ENCODE results near the gene CA7.

The CA7 gene

DNA sequence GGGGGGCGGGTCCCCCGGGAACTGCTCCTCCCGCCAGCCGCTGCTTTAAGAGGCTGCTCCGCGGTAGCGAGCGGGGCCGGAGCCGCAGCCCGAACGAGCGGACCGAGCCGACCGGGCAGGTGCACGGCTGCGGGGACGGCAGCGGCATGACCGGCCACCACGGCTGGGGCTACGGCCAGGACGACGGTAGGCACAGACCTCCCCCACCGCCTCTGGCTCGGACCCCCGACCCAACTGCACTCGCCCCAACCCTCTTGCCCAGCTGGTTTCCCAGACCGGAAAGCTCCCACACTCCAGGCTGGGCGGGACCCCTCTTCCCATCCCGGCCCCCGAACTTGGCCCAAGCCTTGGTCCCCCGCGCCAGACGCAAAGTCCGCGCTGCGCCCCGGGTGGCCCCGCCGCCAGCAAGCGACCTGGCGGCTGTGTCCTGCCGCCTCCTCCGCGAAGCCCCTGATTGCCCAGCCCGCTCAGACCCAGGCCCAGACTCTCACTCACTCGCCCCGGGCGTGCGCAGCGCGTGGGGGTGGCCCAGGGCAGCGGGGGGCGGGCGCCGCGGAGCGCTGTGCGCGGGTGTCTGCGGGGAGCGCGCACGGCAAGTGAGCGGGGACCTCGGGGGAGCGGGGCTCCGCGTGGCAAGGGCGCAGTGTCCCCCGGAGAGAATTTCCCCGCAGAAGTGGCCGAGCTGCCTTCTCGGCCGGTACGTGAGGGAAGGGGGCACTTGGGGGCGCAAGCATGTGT lies at the start of gene CA7:
Gene CA7 (plus strand): TSS at position 73 of the 738 bp plus-strand sequence. CDS start 74 bp downstream, at position 147.
- DNase-seq: no peak

DNA sequence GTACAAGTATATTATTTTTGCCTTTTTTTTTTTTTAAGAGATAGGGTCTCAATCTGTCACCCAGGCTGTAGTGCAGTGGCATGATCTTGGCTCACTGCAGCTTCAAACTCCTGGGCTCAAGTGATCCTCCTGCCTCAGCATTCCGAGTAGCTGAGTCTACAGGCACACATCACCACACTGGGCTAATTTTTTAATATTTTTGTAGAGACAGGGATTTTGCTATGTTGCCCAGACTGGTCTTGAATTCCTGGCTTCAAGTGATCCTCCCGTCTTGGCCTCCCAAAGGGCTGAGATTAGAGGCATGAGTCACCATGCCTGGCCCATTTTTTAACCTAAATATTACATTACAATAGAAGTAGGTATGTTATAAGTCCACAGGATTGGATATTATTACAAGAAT lies 46.1 kb upstream of the CA7 start:
- DNase-seq: no peak

DNA sequence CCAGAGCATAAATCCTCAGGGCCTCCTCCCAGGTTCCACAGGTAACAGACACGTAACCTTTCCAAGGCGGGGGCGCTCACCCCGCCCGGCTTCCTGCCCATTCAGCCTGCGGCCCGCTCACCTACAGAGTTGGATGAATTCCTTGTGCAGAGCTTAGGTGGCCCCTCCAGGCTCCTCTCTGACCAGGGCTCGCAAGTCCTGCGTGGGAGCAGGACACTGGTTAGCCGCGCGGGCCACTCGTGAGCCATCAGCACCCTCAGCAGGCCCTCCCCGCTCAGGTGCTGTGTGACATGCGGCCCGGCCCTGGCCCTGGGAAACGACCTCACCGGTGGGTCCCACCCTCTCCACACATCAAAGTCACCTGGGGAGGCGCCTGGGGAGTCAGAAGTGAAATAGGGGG lies 43.4 kb upstream of the CA7 start:
- no peak for DNase-seq

DNA sequence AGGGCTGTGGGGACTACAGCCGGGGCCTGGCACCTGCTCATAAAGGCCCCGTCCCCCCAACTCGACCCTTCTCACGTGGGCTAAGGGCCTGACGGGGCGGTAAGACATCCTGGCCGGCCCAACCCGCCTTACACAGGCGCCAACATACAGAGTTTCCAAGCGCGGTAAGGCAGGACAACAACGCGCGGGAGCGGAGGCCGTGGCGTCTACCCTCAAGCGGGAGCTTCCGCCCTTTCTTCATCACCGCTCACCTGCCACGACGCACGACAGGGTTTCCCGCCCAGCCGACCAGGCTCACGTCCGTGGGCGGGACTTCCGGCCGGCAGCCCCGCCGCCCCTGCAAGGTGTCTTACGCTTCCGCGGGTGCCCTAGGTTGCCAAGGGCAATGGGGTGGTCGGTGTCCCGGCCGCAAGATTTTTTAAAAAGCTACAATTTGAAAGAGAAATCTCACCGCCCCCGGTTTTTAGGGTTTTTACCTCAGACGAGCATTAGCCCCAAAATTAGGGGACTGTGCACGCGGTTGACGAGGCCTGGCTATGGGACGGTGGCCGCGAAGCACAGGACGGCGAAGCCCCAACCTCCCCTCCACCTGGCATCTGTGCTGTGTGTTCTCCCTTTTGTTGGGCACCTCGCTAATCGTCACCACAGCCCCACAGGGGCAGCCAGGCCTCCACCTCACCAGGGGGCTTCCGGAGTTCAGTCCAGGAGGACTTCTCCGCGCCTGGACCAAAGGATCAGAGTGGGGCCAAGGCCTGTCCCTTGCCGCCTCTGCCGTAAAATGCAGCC lies 42.7 kb upstream of the CA7 start, which contains the start of gene TERB1:
Gene TERB1 (minus strand): TSS at position 265 of the 786 bp plus-strand sequence. CDS start 4,786 bp downstream, outside the sequence.
- DNase-seq: no peak

DNA sequence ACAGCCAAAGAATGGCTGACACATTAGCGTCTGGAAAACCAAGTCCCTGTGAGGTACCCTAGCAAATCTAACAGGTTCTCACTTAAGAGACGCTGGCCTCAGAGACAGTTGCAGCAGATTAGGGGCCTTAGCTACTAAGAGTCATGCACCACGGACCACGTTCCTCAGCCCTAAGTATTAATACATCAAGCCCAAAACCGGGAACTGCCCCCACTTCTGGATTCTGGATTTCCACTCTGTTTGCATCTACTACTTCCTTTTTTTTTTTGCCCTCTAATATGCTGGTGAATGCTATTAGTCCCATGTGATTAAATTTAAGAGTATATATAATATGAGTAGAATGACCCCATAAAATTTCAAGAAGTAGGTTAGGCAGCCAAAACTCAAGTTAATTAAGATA lies 42.1 kb upstream of the CA7 start:
- DNase-seq: no peak

DNA sequence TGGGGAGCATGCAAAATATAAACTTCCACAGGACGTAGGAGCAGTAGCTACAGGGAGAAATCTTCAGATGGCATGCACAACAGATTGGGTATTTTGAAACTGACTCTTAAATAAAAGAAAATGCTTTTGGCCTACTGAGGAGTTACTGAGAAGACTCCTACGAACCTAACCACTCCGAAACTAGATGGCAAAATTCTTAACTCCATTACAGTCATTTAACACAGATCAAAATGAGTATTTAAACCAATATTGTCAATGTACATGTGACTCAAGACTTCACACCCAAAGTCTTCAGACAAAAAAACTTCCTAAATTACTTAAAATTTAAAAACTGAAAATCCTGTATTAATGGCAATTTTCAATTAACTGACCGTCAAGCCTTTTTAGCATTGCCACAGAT lies 34.4 kb upstream of the CA7 start:
- DNase-seq: no peak

DNA sequence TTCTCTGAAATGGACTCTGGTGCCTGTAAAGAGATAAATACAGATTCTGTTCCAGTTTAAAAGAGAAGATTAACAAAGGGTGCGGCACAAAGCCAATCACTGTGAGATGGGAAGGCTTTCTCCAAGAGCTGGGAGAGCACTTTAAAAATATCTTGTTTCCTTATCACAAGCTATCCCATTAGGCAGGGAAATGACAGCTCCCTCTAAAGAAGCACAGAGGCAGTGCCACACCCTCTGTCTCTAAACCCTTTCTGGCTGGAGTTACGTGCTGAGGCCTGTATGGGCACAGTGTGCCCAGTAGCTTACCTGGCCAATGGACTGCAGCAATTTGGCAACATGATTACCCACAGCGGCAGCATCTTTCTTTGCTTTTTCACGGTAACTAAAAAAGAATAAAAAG lies 33.8 kb upstream of the CA7 start:
- DNase-seq: no peak

DNA sequence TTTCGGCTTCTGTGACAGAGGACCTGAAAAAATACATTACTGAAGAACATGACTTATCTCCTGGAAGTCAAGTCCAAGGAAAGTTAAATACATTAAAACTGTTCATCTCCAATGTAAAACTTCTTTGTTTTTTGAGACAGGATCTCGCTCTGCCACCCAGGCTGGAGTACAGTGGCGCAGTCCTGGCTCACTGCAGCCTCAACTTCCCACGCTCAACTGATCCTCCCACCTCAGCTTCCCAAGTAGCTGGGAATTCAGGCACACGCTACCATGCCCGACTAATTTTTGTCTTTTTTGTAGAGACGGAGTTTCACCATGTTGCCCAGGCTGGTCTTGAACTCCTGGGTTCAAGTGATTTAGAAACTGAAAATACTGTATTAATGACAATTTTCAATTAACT lies 33.2 kb upstream of the CA7 start:
- no peak for DNase-seq

DNA sequence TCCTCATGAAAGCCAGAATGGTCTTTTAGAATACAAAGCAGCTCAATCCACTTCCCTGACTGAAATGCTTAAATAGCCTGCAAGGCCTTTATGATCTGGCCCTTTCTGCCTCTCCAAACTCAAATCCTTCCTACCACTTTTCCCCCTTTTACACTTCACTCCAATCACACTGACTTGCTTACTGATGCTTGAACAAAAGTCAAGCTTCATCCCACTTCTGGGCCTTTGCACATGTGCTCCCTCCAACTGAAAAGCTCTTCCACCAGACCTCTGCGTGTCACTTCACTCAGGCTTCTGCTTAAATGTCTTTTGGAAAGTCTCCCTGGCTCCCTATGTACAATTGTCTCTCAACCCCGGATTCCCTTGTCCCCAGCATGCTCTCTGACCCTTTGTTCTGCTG lies 29.5 kb upstream of the CA7 start:
- DNase-seq: no peak

DNA sequence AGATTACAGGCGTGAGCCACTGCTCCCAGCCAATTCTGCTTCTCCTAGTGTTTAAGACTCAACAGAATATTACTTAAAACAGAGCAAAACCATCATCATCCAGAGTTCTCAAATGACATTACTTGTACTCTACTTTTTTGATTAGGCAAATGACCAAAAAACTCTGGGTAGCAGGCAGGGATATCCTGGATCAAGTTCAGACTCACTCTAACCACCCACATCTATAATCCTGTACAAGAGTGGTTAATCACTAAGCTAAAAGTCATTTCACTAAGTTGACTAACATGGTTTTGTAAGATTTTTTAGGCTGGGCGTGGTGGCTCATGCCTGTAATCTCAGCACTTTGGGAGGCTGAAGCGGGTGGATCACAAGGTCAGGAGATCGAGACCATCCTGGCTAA lies 20.2 kb upstream of the CA7 start:
- no peak for DNase-seq

DNA sequence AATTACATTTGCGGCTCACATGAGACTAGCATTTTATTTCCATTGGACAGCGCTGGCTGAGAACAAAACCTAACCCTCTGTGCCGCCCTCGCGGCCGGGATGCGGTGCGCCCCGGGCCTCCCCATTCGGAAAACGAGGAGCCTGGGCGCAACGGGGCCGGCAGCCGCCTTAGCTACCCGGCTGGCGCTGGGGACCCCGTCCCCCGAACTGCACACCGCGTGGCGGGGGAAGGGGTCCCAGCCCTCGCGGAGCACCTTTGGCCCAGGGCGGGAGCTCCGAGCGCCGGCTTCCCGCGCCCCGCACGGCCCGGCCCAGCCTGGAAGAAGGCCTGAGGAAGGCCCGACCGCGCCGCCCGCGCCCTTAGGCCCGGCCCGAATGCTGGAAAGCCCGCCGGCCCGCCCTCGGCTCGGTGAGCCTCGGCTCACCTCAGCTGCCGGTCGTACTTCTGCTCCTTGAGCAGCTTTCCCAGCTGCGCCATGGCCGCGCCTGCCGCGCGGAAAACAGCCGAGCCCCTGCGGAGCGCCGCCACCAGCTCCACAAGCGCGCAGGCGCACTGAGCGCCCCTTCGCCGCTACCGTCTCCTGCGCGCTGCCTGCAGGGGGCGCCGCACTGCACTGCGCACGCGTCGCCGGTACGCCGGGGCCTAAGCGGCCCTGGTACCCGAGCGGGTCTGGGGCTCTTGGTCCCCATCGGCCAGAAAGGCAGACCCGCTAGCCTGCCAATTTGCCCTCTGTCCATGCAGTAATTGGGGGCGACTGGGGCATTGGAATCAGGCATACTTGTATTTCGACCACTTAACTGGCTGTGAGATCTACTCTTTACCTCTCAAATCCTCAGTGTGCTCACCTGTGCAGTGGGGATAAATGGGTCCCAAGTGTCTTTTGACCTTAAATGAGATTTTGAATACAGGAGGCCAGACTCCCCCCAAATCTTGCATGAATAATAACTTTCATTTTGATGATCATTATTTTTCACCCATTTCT lies 13.5 kb upstream of the CA7 start, which contains the start of gene NAE1:
Gene NAE1 (minus strand): TSS at position 555 of the 983 bp plus-strand sequence. CDS start 77 bp downstream, at position 478.
- DNase-seq: peak; percentile 87

DNA sequence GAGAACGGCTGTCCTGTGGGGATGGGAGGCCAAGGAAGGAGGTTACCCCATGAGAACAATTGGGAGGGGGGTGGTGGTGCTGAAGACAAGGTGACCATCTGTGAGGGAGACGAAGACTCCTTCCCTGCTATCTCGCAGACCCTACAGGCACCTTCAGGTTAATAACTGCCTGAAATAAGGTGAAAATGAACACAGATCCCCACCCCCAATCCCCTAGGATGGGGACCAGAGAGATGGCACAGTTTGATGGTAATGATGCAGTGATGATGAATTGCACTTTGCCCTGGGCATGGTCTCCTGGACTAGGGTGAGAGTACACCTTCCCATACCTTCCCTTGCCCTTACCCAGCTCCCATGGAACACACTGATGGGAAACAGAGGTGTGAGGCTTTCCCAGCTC lies 12.0 kb upstream of the CA7 start:
- no peak for DNase-seq

DNA sequence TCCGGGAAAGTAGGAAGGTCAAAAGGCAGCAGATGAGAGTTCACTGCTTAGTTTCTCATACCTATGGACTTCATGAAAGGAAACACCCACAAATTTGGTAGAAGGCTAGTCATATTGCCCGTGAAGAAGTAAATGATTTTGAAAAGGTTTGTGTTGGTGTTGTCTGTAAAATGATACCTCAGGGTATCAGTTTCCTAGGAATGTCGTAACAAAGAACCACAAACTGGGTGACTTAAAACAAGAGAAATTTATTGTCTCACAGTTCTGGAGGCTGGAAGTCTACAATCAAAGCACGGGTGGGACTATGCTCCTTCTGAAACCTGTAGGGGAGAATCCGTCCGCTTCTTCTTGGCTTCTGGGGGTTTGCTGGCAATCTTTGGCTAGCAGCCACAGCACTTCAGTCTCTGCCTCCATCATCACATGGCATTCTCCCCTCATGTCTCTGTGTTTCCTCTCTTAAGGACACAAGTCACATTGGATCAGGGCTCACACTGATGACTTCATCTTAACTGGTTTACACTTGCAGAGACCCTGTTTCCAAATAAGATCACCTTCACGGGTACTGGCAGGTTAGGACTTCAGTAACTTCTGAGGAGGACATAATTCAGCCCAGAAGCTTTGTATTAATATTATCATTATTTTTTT lies 11.4 kb upstream of the CA7 start:
- DNase-seq: no peak

DNA sequence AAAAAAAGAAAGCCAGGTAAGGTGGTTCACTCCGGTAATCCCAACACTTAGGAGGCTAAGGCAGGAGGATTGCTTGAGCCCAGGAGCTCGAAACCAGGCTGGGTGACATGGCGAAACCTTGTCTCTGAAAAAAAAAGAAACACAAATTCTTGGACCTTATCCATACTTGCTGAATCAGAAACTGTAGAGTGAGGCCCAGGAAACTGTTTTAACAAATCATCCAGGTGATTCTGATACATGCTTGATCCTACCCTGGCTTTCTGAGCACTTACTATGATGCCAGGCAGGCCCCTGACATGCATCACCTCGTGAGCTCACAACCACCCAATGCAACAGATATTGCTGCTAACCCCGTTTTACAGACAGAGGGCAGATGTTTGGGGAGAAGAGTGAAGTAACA lies 9.5 kb upstream of the CA7 start:
- DNase-seq: no peak

DNA sequence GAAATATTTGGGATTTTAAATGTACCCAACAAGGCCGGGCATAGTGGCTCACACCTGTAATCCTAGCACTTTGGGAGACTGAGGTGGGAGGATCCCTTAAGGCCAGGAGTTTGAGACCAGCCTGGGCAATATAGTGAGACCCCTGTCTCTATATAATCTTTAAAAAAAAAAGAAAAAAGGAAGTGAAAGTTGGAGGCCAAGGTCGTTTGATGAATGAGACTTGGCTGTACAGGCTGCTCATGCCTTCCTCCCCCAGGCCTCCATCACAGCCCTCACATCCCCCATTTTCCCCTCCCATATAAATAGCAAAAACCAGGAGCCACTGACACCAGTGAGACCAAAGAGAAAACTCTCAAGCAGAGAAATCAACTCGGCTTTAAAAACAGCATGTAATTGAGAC lies 3.3 kb upstream of the CA7 start:
- no peak for DNase-seq

DNA sequence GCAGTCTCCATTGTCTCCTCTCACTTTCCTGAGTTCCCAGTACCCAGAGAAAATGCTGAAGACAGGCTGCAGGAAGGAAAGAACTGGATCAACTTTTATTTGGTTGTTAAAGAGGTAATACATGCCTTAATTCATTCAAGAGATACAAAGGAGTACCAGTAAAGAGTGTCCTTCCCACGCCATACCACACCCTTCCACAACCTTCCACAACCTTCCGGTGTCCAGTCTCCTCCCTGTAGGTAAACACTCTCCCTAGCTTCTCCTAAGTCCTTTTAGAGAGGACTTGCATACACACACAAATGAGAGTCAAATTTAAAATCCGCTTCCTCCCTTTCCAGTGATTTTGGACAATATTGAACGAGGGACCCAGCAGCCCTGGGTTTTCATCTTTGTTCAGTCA lies 2.8 kb upstream of the CA7 start:
- DNase-seq: no peak

DNA sequence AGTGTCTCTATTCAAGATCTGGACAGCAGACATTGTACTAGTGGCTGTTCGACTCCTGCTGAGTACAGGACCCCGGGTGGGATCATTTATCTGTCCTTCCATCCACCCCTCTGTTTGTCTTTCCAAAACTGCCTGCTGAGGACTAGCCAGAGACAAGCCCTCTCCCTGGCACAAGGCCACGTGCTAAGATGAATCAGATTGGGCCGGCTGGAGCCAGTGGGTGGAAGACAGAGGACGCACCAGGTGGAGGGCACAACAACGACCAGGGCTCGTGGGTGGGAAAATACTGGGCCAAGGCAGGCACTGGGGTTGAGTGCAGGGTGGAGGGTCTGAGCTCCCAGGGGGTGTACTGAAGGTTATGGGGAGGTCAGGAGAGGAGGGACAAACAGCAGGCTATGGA lies 1.4 kb upstream of the CA7 start:
- no peak for DNase-seq

DNA sequence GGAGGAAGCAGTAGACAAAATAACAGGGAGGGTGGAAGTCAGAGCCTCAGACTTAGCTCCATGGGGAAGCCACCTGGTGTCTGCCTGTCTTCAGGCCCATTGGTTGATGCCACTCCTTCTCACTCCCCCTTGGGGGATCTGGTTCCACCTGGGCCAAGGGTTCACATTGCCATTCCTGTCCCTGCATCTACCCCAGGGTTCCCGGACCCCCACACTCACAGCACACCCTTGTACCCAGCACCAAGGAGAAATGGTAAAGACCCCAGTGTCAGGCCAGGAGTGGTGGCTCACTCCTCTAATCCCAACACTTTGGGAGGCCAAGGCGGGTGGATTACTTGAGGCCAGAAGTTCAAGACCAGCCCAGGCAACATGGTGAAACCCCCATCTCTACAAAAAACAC lies 1.0 kb upstream of the CA7 start:
- no peak for DNase-seq

DNA sequence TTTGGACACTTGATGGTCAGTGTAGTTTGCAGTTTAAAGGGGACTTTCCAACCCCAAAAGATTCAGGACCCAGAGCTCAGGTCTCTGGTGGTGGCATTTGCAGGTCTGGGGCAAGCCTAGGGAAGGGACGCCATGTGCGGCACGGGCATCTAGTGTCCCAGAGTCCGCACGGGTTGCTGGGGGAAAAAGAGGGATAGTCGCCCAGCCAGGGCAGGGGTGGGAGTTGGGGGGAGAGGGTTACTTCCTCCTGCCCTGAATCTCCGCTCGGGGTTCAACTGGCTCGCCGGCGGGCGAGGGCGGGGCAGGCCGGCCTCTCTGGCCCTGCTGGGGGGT lies 239 bp upstream of the CA7 start:
- DNase-seq: no peak

DNA sequence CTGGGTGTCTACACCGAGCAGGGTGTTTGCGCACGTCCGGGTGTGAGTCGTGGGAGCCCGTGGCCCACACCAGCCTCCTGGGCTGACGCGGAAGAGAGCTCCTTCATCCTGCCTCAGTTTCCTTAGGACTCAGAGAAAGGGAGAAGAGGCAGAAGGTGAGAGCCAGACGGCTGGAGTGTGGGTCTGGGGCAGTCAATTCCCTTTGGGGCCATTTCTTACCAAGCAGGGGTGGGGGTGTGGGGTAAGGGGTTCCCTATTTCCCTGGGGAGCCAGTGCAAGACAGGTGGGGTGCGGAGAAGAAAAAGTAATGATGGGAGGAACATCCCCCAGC lies 831 bp downstream of the CA7 start:
- DNase-seq: no peak

DNA sequence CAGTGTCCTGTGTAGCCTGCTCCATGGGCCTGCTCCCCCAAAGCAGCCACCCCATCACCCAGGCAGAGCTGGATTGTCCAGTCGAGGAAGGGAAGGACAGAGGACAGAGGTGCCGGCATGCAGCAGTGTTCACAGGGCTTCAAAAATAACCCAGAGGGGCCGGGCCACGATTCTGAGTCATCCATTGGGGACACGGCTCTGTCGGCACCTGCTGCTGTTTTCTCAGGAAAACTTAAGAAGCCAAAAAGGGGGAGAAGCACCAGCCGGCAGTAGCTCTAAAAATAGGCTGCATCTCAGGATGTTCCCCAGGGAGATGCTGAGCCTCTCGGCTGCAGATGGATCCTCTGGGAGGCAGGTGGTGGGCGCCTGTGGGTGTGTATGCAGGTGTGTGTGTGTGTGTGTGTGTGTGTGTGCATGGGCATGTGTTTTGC lies 1.6 kb downstream of the CA7 start:
- no peak for DNase-seq

DNA sequence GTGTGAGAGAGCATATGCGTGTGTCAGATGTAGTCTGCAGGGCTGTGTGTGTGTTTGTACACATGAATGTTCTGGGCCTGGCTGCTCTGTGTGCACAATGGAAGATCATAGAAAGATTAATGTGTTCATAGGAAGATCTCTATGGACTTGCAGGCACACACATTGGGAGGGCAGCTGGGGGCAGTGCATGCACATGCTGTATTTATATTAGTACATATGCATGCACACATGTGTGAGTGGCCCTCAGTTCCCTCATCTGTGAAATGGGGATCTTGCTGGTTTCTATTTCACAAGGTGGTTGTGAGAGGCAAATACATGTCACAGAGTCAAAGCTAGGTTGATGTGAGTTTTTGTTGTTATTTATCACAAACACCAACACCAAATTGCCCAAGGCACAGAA lies 2.1 kb downstream of the CA7 start:
- DNase-seq: no peak

DNA sequence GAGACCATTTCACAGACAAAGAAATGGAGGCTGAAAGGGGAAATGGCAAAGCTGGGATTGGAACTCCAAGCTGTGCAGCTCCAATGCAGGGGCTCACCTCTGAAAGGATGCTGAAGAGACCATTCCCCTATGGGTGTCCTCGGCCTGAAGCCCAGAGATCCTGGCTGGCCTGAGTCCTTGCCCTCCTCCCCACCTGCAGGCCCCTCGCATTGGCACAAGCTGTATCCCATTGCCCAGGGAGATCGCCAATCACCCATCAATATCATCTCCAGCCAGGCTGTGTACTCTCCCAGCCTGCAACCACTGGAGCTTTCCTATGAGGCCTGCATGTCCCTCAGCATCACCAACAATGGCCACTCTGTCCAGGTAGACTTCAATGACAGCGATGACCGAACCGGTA lies 2.6 kb downstream of the CA7 start:
- no peak for DNase-seq

Data from NCI-H1092 (cell line).